Caco-2 (cell line): Measurements from ENCODE around the gene RAB28. TPM values are rescaled to one million over a fixed set of nuclear protein-coding genes. Genes with fewer than 3 reads are reported as not detected.

Experiments
- Bru-seq: library from RNA; stranded (reverse); fragments of 400-500 nt; gene quantifications from one replicate; lab custom pipeline; 2021; lab: Mats Ljungman, UMichigan
- BruChase-seq, 2 experiments: library from RNA; stranded (reverse); fragments of 400-500 nt; gene quantifications; one replicate each; lab custom pipeline; 2021; lab: Mats Ljungman, UMichigan
- BruUV-seq: library from RNA; stranded (reverse); fragments of 400-500 nt; replicated peaks from 2 replicates; lab custom pipeline; 2021; lab: Mats Ljungman, UMichigan
- CTCF ChIA-PET: fragments of 300-600 bp; sonication (Branson Sonifier 250); formaldehyde crosslinking; loops from one replicate; lab custom pipeline; 2022; ENCODE audit warnings: antibody characterized with exemption; lab: Charles Lee
- POLR2A ChIA-PET: fragments of 300-600 bp; sonication (Branson Sonifier 250); formaldehyde crosslinking; loops from one replicate; lab custom pipeline; 2022; ENCODE audit warnings: antibody characterized with exemption; lab: Charles Lee
- DNase-seq, 2 experiments: peaks; one replicate each; pipeline versions ENCODE4 v3.0.0 to v3.0.0-alpha.2; 2020 to 2022
- H3K27me3 ChIP-seq: replicated peaks from 2 replicates; pipeline ENCODE4 v1.6.0; 2011; ENCODE audit warnings: low read length; ENCODE audit not compliant: control insufficient read depth, insufficient read depth
- H3K36me3 ChIP-seq: 2 replicates; pipeline ENCODE4 v1.5.1; 2011; ENCODE audit warnings: low read length; ENCODE audit not compliant: control insufficient read depth, insufficient read depth
- H3K4me1 ChIP-seq: fragments of 250-450 bp; sonication (Bioruptor Pico); 2 replicates; pipeline ENCODE4 v1.5.1; 2020; ENCODE audit warnings: mild to moderate bottlenecking
- H3K4me3 ChIP-seq: 2 replicates; pipeline ENCODE4 v1.5.1; 2011; ENCODE audit warnings: low read depth, mild to moderate bottlenecking, control low read depth, low read length
- H3K9me3 ChIP-seq: fragments of 250-450 bp; sonication (Bioruptor Pico); 2 replicates; pipeline ENCODE4 v1.5.1; 2020; ENCODE audit warnings: mild to moderate bottlenecking, moderate library complexity
- H3K27ac Mint-ChIP-seq: one replicate; pipeline ENCODE4 v1.8.0; 2022; ENCODE audit warnings: mixed read lengths; ENCODE audit not compliant: unreplicated experiment
- H3K27me3 Mint-ChIP-seq: one replicate; pipeline ENCODE4 v1.8.0; 2022; ENCODE audit warnings: mixed read lengths; ENCODE audit not compliant: insufficient read depth, unreplicated experiment
- H3K36me3 Mint-ChIP-seq: one replicate; pipeline ENCODE4 v1.8.0; 2022; ENCODE audit warnings: mild to moderate bottlenecking, mixed read lengths; ENCODE audit not compliant: insufficient read depth, unreplicated experiment
- H3K4me1 Mint-ChIP-seq: one replicate; pipeline ENCODE4 v1.8.0; 2022; ENCODE audit warnings: low read depth, mixed read lengths; ENCODE audit not compliant: unreplicated experiment
- H3K4me3 Mint-ChIP-seq: one replicate; pipeline ENCODE4 v1.8.0; 2022; ENCODE audit warnings: mild to moderate bottlenecking, moderate library complexity, mixed read lengths; ENCODE audit not compliant: unreplicated experiment
- H3K9me3 Mint-ChIP-seq: one replicate; pipeline ENCODE4 v1.8.0; 2022; ENCODE audit warnings: mixed read lengths; ENCODE audit not compliant: unreplicated experiment
- CTCF ChIP-seq, 2 experiments: fragments of 200-600 bp in 1 of 2; IDR thresholded peaks; 1 replicate in 1 of 2; 2 replicates in 1 of 2; pipeline versions ENCODE4 v1.5.1 to v1.8.0; 2011 to 2022; ENCODE audit warnings: antibody characterized with exemption in 1 of 2, control low read depth in 1 of 2, inconsistent platforms in 1 of 2, low read depth in 1 of 2, low read length in 1 of 2, mild to moderate bottlenecking in 1 of 2, moderate library complexity in 1 of 2; ENCODE audit not compliant: insufficient read depth in 1 of 2, severe bottlenecking in 1 of 2, unreplicated experiment in 1 of 2
- intact Hi-C: fragments of 100-400 bp; cut with micrococcal nuclease; formaldehyde crosslinking; loops from one replicate; pipeline ENCODE4 v1.10.0; 2022; ENCODE audit not compliant: unreplicated experiment
- long read RNA-seq: library from polyadenylated mRNA; stranded (forward); transcript quantifications from one replicate; pipeline ENCODE4 v2.0.0, GENCODE V29; 2022
- total RNA-seq: library from RNA; stranded (reverse); gene quantifications from 2 replicates; pipeline ENCODE4 v1.2.3, GENCODE V29; 2022

RAB28 gene
- total RNA-seq (12.7 and 14.5 TPM in 2 replicates), Bru-seq, nascent RNA (percentile 80 among the genes with signal in this experiment), BruChase-seq, experiment 1, labeled RNA remaining after a 2-hour chase (percentile 83 among the genes with signal in this experiment), BruChase-seq, experiment 2, labeled RNA remaining after a 6-hour chase (percentile 69 among the genes with signal in this experiment)
- long read RNA-seq, transcript RAB28-201 (8 exons, 1,810 nt): minor isoform, 11 of 55 reads
- long read RNA-seq, transcript RAB28-202 (7 exons, 1,715 nt): major isoform, 19 of 55 reads
- long read RNA-seq, transcript RAB28-205 (6 exons, 1,551 nt): minor isoform, 5 of 55 reads
- long read RNA-seq, partial matches to known transcripts: 8 of 55 reads
- long read RNA-seq, other reads (novel, unspliced or antisense): 9 of 55 reads

DNA sequence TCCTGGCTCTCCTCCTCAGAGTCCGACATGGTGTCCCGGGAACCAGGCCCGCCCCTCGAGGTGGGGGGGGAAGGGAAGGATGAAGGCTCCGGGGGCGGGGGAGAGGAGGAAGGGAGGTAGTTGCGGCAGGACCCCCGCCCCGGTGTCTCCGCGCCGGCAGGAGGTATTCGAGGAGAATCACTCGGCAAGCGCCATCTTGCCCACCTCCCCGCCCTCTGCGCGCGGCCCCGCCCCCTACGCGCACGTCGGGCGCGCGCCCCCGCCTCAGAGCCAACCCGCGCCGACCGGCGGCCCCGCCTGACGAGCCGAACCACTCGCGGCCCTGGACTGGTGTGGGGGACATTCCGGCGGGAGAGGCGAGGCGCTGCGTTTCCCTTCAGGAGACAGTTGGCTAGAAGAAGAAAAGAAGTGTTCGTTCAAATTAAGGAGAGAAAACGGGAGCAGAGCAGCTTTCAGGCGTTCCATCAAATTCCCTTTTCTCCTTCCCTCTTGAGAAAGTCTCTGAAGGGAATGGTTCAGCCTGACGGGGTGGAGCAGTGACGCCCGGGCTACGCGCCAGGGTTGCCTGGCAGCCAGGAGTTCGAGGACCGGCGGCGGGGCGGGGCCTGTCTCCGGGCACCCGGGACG lies at the start of gene RAB28:
Gene RAB28 (minus strand): TSS at position 219 of the 627 bp plus-strand sequence.
- no TSS peak for BruUV-seq
- ChIA-PET CTCF (no interaction called here), POLR2A (no interaction called here)
- Histone ChIP-seq H3K36me3 (no peaks in the 10 kb centered on the region), H3K9me3 (no peaks in the 10 kb centered on the region), H3K27me3 (no peaks in the 10 kb centered on the region), H3K4me1 (no peaks in the 10 kb centered on the region), H3K4me3 (peak within 1 kb of the TSS; percentile 95)
- TF ChIP-seq CTCF (IDR thresholded peaks at IDR 0.05; ENCODE audit: insufficient read depth in 1 of 2, low read depth in 1 of 2, low read length in 1 of 2, severe bottlenecking in 1 of 2, unreplicated experiment in 1 of 2): no peak
- Mint-ChIP-seq H3K9me3 (peaks cover 8% of the 10 kb centered on the region), H3K27me3 (peaks cover 7% of the 10 kb centered on the region), H3K4me3 (peak within 1 kb of the TSS; percentile 93), H3K36me3 (peaks cover 10% of the 10 kb centered on the region), H3K4me1 (peaks cover 11% of the 10 kb centered on the region), H3K27ac (peak within 1 kb of the TSS; percentile 98)
- intact Hi-C loops: loop anchor here (1.0 to 2.0 kb wide), 2 partner anchors 61 to 631 kb away; no protein-coding TSS in a partner anchor
- DNase-seq: peak; percentile 88 to 93

GRCh38 chr4:13531625-13531998 lies 47.5 kb upstream of the RAB28 start:
- no peaks in the 10 kb centered on the region for H3K27me3 Mint-ChIP-seq
- ChIA-PET POLR2A (no interaction called here), CTCF (no interaction called here)

More at GRCh38 chr4:13531625-13531998, 47.5 kb upstream of the RAB28 start:
- Mint-ChIP-seq H3K27ac (no peak overlapping the region), H3K4me1 (no peaks in the 10 kb centered on the region), H3K36me3 (no peaks in the 10 kb centered on the region), H3K9me3 (no peaks in the 10 kb centered on the region), H3K4me3 (no peak overlapping the region)
- intact Hi-C loops: no loop called here
- no peaks in the 10 kb centered on the region for H3K4me1 ChIP-seq
- H3K4me3 ChIP-seq: no peak overlapping the region
- H3K36me3 ChIP-seq: no peaks in the 10 kb centered on the region
- no peak for DNase-seq
- no peak for TF ChIP-seq CTCF (IDR thresholded peaks at IDR 0.05; ENCODE audit: insufficient read depth in 1 of 2, low read depth in 1 of 2, low read length in 1 of 2, severe bottlenecking in 1 of 2, unreplicated experiment in 1 of 2)
- no TSS peak for BruUV-seq
- H3K27me3 ChIP-seq: no peaks in the 10 kb centered on the region
- no peaks in the 10 kb centered on the region for H3K9me3 ChIP-seq
